Karpas-422 (cell line): ENCODE data around the gene CTIF. TPM values are rescaled to one million over a fixed set of nuclear protein-coding genes. Genes with fewer than 3 reads are reported as not detected.

Experiments used
- DNase-seq: peaks from one replicate; pipeline ENCODE4 v3.0.0-alpha.2; 2015
- H2AFZ ChIP-seq: fragments of 200-600 bp; sonication (generic); 2 replicates; pipeline ENCODE4 v1.6.1; 2014; ENCODE audit warnings: antibody characterized with exemption, low read length, mixed read lengths
- H3K27ac ChIP-seq: fragments of 200-600 bp; sonication (generic); 2 replicates; pipeline ENCODE4 v1.5.1; 2014; ENCODE audit warnings: mild to moderate bottlenecking, low read length, moderate library complexity
- H3K27me3 ChIP-seq: fragments of 200-600 bp; sonication (generic); 2 replicates; pipeline ENCODE4 v1.6.1; 2014; ENCODE audit warnings: low read length, mixed read lengths
- H3K36me3 ChIP-seq: fragments of 200-600 bp; sonication (generic); 2 replicates; pipeline ENCODE4 v1.6.1; 2014; ENCODE audit warnings: low read length, mixed read lengths; ENCODE audit not compliant: insufficient read depth
- H3K4me1 ChIP-seq: fragments of 200-600 bp; sonication (generic); 2 replicates; pipeline ENCODE4 v1.6.1; 2014; ENCODE audit warnings: mild to moderate bottlenecking, low read length, mixed read lengths
- H3K4me2 ChIP-seq: fragments of 200-600 bp; sonication (generic); 2 replicates; pipeline ENCODE4 v1.6.1; 2014; ENCODE audit warnings: low read length, low read depth, mild to moderate bottlenecking; ENCODE audit not compliant: poor library complexity, severe bottlenecking
- H3K4me3 ChIP-seq: fragments of 200-600 bp; sonication (generic); 2 replicates; pipeline ENCODE4 v1.5.1; 2014; ENCODE audit warnings: mild to moderate bottlenecking, antibody characterized with exemption, low read length, mixed read lengths
- H3K79me2 ChIP-seq: fragments of 200-600 bp; sonication (generic); 2 replicates; pipeline ENCODE4 v1.6.1; 2014; ENCODE audit warnings: mild to moderate bottlenecking, low read length, mixed read lengths
- H3K9ac ChIP-seq: fragments of 200-600 bp; sonication (generic); 2 replicates; pipeline ENCODE4 v1.6.0; 2014; ENCODE audit warnings: low read length
- H3K9me2 ChIP-seq: fragments of 200-600 bp; sonication (generic), shearing (Covaris generic); replicated peaks from 2 replicates; pipeline ENCODE4 v1.6.0; 2014; ENCODE audit warnings: mild to moderate bottlenecking, low read length, moderate library complexity; ENCODE audit not compliant: insufficient read depth
- H3K9me3 ChIP-seq: fragments of 300-700, 200-600 bp; sonication (generic); 2 replicates; pipeline ENCODE4 v1.6.1; 2014; ENCODE audit warnings: low read length, mixed read lengths
- H4K20me1 ChIP-seq: fragments of 200-600 bp; sonication (generic); 2 replicates; pipeline ENCODE4 v1.6.1; 2014; ENCODE audit warnings: mild to moderate bottlenecking, antibody characterized with exemption, low read length, low read depth; ENCODE audit not compliant: insufficient read depth
- total RNA-seq: library from RNA; depleted of rRNA; stranded (reverse); fragments of >200 nt; shearing (Covaris generic); gene quantifications from 2 replicates; pipeline ENCODE4 v1.2.3, GENCODE V29; 2014; ENCODE audit warnings: low replicate concordance

The CTIF gene
- total RNA-seq, 1 experiment from 2014 or later: 0.60 TPM

DNA sequence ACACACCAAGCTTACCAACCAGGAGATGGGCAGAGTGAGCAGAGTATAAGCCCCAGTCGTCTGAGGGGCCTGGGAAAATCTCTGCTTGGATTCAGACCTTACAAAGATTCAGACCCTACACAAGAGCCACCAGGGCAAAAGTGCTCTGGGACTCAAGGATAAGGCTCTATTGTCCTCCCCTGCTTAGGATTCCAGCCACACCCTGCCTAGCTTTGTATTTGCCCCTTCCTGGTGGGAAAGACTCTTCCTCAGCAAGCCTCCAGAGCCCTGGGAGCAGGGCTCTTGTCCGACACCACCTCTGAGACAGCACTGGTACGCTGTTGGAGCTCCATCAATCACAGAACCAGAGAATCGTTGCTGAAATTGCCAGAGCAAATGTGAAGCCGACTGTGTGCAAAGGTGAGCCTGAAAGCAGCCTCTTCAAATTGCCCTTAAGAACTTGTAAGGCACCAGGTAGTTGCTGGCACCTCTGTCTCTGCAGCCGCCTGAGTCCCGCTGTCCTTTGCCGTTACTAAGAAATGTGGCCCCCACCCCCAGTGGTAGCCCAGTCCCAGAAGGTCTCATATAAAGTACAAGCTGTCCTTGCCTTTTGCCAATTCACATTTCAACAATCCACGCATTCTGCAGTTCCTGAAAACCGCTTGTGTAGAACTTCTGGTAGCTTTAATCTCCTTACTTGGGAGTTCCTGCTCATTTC lies 148.7 kb downstream of the CTIF start:
- Histone ChIP-seq H3K9ac (no peak overlapping the region), H3K4me2 (no peak overlapping the region)

GRCh38 chr18:48688961-48689360 lies 150.1 kb downstream of the CTIF start:
- Histone ChIP-seq H3K4me2 (no peak overlapping the region), H3K9me3 (no peaks in the 10 kb centered on the region), H3K4me3 (no peak overlapping the region), H3K79me2 (no peaks in the 10 kb centered on the region), H3K9me2 (no peaks in the 10 kb centered on the region), H3K27me3 (no peaks in the 10 kb centered on the region), H3K27ac (no peak overlapping the region), H3K9ac (no peak overlapping the region), H3K36me3 (no peaks in the 10 kb centered on the region), H4K20me1 (0 out of 2 replicates have a peak, but pooled peaks cover 4% of the 10 kb centered on the region), H2AFZ (no peak overlapping the region), H3K4me1 (no peaks in the 10 kb centered on the region)
- no peak for DNase-seq

More for the DNA sequence above, 148.7 kb downstream of the CTIF start:
- Histone ChIP-seq H3K4me3 (no peak overlapping the region), H3K4me1 (no peaks in the 10 kb centered on the region), H3K9me3 (no peaks in the 10 kb centered on the region), H2AFZ (no peak overlapping the region), H4K20me1 (peaks cover 2% of the 10 kb centered on the region; the same call in 1 of the 2 replicates), H3K79me2 (no peaks in the 10 kb centered on the region), H3K9me2 (no peaks in the 10 kb centered on the region), H3K36me3 (no peaks in the 10 kb centered on the region), H3K27ac (no peak overlapping the region), H3K27me3 (no peaks in the 10 kb centered on the region)
- DNase-seq: no peak

- no peak for DNase-seq
Observed at GRCh38 chr18:48689548-48689947, 150.7 kb downstream of the CTIF start.

GRCh38 chr18:48690494-48690893 lies 151.7 kb downstream of the CTIF start:
- H3K9me2 ChIP-seq: no peaks in the 10 kb centered on the region
- H3K4me3 ChIP-seq: no peak overlapping the region
- H3K4me2 ChIP-seq: no peak overlapping the region
- H3K27ac ChIP-seq: no peak overlapping the region
- 0 out of 2 replicates have a peak, but pooled peaks cover 4% of the 10 kb centered on the region for H4K20me1 ChIP-seq
- H3K4me1 ChIP-seq: no peaks in the 10 kb centered on the region
- no peak overlapping the region for H2AFZ ChIP-seq
- no peaks in the 10 kb centered on the region for H3K79me2 ChIP-seq
- no peak overlapping the region for H3K9ac ChIP-seq
- H3K36me3 ChIP-seq: no peaks in the 10 kb centered on the region
- no peaks in the 10 kb centered on the region for H3K27me3 ChIP-seq
- no peaks in the 10 kb centered on the region for H3K9me3 ChIP-seq
- no peak for DNase-seq

More at GRCh38 chr18:48689548-48689947, 150.7 kb downstream of the CTIF start:
- Histone ChIP-seq H3K4me3 (no peak overlapping the region), H4K20me1 (0 out of 2 replicates have a peak, but pooled peaks cover 4% of the 10 kb centered on the region), H3K79me2 (no peaks in the 10 kb centered on the region), H3K4me1 (no peaks in the 10 kb centered on the region), H3K27me3 (no peaks in the 10 kb centered on the region), H3K36me3 (no peaks in the 10 kb centered on the region), H2AFZ (no peak overlapping the region), H3K27ac (no peak overlapping the region), H3K9ac (no peak overlapping the region), H3K4me2 (no peak overlapping the region), H3K9me3 (no peaks in the 10 kb centered on the region), H3K9me2 (no peaks in the 10 kb centered on the region)

DNA sequence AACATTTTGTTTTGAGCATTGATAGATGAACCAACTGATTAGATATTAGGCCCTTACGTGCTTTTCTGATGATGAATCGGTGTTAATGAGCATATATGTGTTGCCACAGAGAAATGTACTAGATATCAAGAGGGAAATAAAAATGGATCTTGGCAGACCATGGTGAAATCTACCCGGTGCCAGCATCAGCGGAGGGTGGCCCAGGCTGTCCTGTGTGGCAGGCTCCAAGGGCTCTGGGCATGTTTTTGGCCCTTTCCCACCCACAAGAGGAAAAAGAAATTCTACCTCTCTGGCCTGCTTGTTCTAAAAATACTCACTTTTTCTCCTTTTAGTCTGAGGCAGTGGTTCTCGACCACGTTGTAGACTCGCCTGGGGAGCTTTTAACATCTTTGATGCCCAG lies 154.2 kb downstream of the CTIF start:
- Histone ChIP-seq H3K4me2 (no peak overlapping the region), H2AFZ (no peak overlapping the region), H3K27me3 (no peaks in the 10 kb centered on the region), H4K20me1 (0 out of 2 replicates have a peak, but pooled peaks cover 4% of the 10 kb centered on the region), H3K4me3 (no peak overlapping the region), H3K27ac (no peak overlapping the region), H3K79me2 (no peaks in the 10 kb centered on the region), H3K9me3 (no peaks in the 10 kb centered on the region), H3K9ac (no peak overlapping the region), H3K36me3 (no peaks in the 10 kb centered on the region), H3K4me1 (no peaks in the 10 kb centered on the region), H3K9me2 (no peaks in the 10 kb centered on the region)
- no peak for DNase-seq

- Histone ChIP-seq H3K79me2 (no peaks in the 10 kb centered on the region), H3K27ac (no peak overlapping the region), H3K4me3 (no peak overlapping the region), H3K36me3 (no peaks in the 10 kb centered on the region), H3K9me3 (no peaks in the 10 kb centered on the region), H3K9ac (no peak overlapping the region), H4K20me1 (0 out of 2 replicates have a peak, but pooled peaks cover 4% of the 10 kb centered on the region), H3K27me3 (no peaks in the 10 kb centered on the region), H3K4me2 (no peak overlapping the region), H3K9me2 (no peaks in the 10 kb centered on the region), H3K4me1 (no peaks in the 10 kb centered on the region), H2AFZ (no peak overlapping the region)
- no peak for DNase-seq
Observed at GRCh38 chr18:48693625-48694262, 154.9 kb downstream of the CTIF start.

GRCh38 chr18:48694295-48694694 lies 155.5 kb downstream of the CTIF start:
- Histone ChIP-seq H3K27ac (no peak overlapping the region), H3K4me1 (no peaks in the 10 kb centered on the region), H2AFZ (no peak overlapping the region), H3K4me3 (no peak overlapping the region), H3K4me2 (no peak overlapping the region), H3K9ac (no peak overlapping the region), H3K9me2 (no peaks in the 10 kb centered on the region), H3K79me2 (no peaks in the 10 kb centered on the region), H3K9me3 (no peaks in the 10 kb centered on the region), H3K36me3 (no peaks in the 10 kb centered on the region), H4K20me1 (0 out of 2 replicates have a peak, but pooled peaks cover 4% of the 10 kb centered on the region), H3K27me3 (no peaks in the 10 kb centered on the region)
- no peak for DNase-seq

DNA sequence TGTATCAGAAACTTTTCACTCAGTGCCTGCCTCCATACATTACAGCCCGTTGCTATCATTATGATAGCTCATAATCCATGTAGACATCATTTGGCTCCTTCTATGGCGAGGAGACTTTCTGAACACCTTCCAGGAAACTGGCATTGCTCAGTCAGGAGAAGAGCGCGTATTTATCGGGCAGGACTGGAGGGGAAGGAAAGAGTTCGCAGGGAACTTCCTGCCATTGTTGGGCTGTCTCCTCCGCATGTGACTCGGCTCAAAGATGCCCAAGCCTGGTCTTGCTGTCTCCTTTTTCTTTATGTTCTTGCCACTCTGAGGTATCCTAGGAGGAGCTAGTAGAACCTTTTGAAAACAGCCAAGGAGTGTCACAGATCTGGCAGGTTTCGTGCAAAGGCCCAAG lies 156.8 kb downstream of the CTIF start:
- Histone ChIP-seq H3K79me2 (no peaks in the 10 kb centered on the region), H3K9me2 (no peaks in the 10 kb centered on the region), H2AFZ (no peak overlapping the region), H3K4me2 (no peak overlapping the region), H4K20me1 (peaks cover 4% of the 10 kb centered on the region; the same call in 1 of the 2 replicates), H3K27ac (no peak overlapping the region), H3K36me3 (no peaks in the 10 kb centered on the region), H3K27me3 (no peaks in the 10 kb centered on the region), H3K9me3 (no peaks in the 10 kb centered on the region), H3K4me1 (no peaks in the 10 kb centered on the region), H3K4me3 (no peak overlapping the region), H3K9ac (no peak overlapping the region)
- no peak for DNase-seq
